ENCODE results near the gene CLIP4.
"Not testable (repeated sequence)": the region's sequence is repeated elsewhere in the genome, so short reads cannot be mapped to it uniquely, and the experiment has no call there.

Gene CLIP4

DNA sequence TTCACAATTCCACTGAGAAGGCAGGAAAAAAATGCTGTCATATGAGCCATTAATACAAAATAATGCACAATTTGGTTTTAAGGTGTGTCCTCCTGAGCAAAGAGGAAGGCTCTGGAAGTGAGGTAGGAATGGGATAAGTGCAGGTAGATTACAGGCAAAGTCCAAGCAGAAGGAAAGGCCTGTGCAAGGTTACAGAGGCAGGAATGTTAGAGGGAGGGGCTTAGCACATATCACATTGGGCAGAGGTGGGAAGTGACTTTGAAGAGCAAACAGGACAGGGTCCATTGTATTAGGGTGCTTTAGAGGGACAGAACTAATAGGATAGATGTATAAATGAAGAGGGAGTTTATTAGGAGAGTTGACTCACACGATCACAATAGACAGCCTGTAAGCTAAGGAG lies 14.7 kb upstream of the CLIP4 start:
- no peak for DNase-seq (ENCODE audit: low spot score)

DNA sequence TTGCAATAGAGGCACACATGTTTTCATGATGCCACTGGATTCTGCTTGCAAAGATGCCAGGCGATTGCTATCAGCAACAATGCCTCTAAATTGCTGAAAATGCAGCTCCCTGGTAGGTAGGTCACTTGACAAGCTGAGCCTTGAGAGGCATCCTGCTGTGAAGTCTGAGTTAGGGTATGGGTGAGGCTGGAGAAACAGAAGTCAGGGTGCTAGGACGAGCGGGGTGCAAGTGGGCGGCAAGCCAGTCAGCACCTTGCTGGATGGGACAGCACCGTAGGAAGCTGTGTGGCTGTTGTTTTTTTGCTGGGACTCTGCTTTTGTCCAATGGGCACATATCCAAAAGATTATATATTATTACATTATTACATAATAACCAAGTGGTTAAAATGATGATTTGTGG lies 10.5 kb upstream of the CLIP4 start:
- DNase-seq (ENCODE audit: low spot score): no peak

DNA sequence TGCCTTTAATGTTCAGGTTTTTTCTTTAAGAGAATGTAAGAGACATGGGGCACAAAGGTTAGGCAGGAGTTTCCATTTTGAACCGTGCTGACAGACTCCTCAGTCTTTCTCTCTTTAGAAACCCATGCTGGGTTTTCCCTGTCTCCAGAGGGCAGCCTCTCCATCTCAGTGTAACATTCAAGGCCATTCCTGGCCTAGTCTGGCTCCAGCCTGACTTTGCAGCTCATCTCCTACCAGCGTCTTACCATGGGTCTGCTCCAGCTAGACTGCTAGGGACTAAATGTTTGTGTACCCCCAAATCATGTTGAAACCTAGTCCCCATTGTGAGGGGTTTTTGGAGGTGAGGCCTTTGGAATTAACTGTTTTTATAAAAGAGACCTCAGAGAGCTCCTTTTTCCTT lies 9.8 kb upstream of the CLIP4 start:
- no peak for DNase-seq (ENCODE audit: low spot score)

DNA sequence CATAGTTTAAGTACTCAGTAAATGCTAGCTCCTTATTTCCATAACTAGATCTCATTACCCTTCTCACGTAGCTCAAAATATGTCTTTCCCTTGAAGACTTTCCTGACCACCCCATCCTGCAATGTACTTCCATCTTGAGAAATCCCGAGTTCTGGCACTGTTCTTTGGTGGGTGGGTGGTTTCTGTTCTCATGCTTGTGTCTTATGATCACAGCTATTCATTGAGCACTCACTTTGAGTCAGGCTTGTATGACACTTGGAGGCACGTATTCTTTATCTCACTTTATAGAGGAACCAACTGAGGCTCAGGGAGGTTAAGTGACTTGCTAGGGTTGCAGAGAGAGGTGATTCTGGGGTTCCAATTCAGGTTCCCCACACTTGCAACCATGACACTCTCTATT lies 9.0 kb upstream of the CLIP4 start:
- DNase-seq (ENCODE audit: low spot score): no peak

DNA sequence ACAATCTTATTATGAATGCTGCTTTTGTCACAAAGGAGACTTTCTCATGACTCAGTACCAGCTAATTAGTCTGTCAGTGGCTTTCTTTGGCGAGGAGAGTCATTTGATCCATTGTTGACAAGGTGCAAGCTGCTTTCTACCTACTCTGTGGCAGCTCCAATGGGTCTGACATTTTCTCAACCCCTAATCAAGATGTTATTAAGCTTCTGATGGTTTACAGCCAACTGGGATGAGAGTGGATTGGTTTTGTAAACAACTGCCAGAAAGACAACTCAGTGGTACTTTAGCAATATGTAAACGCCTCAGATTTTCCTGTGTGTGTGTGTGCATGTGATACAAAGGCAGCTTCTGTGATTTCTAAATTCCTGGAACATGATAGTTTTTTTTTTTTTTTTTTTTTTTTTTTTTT lies 8.2 kb upstream of the CLIP4 start:
- DNase-seq (ENCODE audit: low spot score): no peak

DNA sequence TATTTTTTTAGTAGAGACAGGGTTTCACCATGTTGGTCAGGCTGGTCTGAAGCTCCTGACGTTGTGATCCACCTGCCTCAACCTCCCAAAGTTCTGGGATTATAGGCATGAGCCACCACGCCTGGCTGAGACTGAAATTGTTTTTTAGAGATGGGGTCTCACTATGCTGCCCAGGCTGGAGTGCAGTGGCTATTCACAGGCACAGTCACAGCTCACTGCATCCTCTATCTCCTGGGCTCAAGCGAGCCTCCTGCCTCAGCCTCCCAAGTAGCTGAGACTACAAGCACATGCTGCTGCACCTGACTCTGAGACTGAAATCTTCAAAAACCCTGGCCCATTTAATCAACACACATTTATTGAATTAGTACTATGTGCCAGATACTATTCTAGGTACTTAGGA lies 7.7 kb upstream of the CLIP4 start:
- DNase-seq (ENCODE audit: low spot score): not testable (repeated sequence)

DNA sequence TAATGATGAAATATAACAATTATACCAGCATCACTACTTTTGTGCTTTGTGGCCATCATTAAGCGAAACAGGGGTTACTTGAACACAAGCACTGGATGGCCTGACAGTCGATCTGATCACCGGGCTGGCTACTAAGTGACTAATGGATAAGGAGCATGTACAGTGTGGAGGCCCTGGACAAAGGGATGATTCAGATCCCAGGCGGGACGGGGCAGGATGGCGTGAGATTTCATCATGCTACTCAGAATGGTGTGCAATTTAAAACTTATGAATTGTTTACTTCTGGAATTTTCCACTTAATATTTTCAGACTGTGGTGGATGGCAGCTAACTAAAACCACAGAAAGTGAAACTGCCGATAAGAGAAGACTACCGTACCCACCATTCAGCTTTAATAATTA lies 7.0 kb upstream of the CLIP4 start:
- DNase-seq (ENCODE audit: low spot score): peak; percentile 37

DNA sequence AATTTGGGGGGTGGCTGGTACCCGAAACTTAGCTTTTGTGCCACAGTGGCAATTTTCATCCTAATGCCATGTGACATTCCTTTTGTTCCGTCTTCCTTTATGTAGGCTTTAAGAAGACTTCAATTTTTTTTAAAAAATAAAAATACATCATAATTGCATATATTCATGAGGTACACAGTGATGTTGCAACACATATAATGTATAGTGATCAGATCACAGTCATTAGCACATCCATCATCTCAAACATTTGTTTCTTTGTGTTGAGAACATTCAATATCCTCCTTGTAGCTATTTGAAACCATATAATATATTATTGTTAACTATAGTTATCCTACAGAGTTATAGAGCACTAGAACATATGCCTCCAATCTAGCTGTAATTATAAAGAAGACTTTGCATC lies 6.0 kb upstream of the CLIP4 start:
- DNase-seq (ENCODE audit: low spot score): no peak

DNA sequence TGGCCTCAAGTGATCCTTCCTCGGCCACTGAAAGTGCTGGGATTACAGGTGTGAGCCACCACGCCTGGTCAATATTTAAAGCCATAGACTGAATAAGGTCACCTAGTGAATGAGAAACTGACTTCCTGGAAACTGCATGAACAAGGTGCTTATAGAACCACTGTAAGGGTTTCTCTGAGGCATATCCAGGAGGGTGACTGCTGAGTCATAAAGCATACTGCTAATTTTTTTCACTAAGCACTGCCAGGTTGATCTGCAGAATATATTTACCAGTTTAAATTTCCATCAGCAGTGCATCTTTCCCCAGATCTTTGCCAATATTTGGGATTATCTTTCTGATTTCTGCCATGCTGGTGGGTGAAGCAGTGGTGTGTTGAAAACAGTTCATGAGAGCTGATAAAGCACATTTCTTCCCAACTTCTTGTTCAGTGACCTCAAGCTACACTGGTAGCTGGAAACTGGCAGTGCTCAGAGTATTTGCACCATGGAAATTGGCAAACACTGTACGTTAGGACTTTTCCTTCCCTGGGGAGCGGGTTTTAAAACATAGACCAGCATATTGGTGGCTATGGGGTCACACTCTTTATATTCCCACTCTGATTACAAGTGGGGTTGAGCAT lies 4.2 kb upstream of the CLIP4 start:
- DNase-seq (ENCODE audit: low spot score): no peak

DNA sequence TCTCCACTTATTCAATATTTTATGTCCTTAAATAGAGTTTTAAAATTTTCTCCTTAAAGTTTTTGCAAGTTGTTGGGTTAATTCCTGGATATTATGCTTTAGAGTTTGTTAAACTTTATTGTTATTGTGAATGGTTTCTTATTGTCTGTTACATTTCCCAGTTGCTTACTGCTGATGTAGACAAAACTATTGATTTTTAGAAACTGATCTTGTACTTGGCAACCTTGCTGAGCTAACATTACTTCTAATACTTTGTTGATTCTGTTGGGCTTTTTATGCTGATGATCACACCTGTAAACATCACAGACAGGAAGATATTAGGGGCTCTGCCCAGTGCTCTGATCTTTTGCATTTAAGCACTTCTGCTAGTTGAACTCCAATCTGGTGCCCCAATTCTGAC lies 2.8 kb upstream of the CLIP4 start:
- DNase-seq (ENCODE audit: low spot score): no peak

DNA sequence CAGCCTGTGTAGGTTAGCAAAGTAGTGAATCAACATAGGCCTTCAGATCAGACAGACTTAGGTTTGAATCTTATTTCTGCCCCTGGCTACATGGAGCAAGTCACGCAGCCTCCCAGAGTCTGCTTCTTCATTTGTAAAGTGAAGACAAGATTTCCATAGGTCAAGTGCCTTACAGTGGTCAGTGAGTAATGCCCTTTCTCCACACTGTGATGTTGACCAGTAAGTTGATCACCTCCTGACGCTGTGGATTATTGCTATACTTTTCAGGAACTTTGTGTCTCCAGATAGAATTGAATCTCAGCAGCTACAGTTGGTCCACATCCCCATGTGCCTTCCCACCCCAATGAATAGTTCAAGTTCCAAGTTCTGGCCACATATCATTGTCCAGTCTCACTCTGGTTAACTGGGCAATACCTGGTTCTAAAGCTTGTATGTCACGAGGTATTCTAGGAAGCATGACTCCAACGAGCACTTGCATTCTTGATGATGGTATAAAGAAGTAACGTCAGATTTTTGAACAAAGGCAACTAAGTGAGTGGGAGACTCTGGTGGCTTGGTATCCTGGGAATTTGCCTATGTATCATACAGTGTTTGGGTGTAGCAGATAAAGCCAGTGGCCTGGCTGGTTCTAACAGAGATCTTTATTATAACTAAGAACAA lies 2.1 kb upstream of the CLIP4 start:
- DNase-seq (ENCODE audit: low spot score): no peak

DNA sequence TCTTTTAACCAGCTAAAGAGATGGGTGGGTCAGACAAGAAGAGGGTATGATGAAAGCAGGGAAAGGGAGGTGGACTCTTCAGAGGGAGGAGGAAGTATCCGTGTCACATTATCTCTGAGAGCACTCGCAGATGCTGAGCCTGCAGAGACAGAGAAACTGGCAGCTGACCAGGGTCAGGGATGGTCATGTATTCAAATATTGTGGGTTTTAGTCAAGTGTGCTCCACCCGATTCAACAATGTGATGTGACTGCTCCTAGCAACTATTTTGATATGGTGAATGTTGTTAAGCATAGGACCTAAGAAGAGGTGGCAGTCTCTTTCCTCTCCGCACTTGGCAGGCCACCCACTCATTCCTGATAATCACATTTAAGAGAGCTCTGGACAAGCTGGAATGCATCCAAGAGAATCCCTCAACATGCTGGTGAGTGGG lies 1.3 kb upstream of the CLIP4 start:
- DNase-seq (ENCODE audit: low spot score): peak; percentile 74

DNA sequence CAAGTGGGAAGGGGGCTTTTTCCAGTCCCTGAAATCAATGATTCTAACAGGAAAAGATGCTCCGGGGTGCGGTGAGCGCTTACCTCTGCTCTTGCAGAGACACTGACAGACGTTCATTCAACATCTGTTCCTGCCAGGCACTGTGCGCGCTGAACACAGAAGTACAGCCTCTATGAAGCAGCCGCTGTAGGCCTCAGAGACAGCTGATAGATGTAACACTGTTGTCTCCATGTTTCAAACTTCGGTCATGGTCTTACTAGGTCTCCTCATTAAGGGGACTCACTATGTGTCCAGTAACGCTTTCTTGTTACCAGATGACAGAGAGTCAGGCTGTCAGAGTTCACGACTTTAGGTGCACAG lies 649 bp upstream of the CLIP4 start:
- DNase-seq (ENCODE audit: low spot score): no peak

DNA sequence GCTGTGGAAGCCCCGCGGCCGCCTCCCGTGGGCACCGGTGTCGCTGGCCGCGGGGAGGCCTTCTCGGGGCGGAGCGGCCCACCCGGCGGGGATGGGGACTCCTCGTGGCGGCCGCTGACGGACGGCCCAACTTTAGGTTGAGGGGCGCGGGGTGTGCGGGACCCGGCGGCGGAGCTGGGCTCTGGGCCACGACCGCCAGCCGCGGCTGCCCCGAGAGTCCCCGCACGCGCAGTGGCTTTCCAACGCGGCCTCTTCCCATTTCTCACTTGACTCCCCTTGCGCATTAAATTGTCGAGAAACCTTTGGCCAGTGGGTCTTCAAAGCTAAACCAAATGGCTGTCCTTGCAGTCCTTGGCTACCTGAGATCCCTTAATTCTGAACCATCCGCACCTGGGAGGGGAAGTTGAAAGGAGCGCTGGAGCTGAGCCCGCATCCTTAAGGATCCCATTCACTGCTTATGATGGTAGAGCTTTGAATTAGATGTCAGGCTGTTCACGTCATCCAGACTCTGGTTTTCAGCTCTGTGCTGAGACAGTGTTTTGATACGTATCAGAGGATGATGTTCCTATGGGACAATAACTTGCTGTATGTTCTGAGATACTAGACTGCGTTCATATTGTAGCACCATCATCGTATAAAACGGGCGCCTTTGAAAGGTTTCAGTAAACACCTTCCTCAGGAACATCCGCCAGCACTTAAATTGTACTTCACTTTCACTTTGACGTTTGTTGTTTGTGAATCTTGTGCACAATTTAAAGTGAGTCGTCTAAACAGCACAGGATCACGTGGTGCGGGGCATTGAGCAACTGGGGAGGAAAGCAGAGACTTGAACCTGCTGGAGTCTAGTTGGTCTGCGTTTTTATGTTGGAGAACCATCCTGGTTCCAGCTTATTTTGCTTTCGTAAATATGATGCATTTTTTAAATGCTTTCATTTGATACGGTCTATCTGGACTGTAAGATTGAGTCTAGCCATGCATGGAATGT lies 874 bp downstream of the CLIP4 start:
- DNase-seq (ENCODE audit: low spot score): no peak

DNA sequence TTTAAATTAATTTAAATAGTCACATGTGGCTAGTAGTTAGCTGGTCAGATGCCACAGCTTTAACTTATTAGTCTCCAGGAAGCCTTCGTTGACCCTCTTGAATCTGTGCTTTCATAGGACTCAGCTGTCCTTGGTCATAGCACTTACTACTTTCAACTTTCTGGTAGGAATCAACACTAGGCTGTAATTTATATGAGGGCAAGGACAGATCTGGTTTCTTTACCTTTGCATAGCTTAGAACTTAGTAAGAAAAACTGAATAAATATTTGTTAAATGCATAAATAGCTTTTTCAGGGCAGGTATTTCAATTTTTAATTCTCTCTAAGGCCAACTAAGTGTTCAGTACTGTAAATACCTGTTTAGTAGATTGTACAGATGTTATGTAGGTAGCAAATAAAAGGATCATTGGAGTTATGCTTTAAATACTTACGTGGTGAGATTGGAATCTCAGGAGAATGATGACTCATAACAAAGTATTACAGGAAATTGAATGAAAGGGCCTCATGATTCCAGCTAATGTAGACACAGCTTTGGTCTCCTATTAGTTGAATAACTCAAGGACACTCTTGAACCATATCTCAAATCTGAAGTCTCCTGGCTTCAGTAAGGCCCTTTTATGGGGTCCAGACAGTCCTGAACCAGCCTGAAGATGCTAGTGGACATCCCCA lies 2.6 kb downstream of the CLIP4 start:
- peak; percentile 76 for DNase-seq (ENCODE audit: low spot score)

DNA sequence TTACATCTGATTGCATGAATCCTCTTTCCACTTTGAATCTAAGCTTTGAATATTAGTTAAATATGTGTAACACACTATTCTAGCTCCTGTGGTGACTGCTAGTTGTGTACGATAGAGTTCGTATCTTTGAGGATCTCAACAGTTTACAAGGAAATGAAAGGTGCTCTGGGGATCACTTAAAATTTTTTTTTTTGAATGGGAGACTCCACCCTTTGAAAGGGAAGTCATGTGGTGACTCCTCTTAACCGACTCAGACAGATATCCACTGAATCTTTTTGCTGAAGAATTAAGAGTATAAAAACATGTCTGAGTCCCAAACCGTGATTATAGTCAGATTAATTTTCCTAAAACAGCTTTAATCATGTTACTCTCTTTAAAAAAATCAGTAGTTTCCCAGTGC lies 4.0 kb downstream of the CLIP4 start:
- DNase-seq (ENCODE audit: low spot score): no peak

DNA sequence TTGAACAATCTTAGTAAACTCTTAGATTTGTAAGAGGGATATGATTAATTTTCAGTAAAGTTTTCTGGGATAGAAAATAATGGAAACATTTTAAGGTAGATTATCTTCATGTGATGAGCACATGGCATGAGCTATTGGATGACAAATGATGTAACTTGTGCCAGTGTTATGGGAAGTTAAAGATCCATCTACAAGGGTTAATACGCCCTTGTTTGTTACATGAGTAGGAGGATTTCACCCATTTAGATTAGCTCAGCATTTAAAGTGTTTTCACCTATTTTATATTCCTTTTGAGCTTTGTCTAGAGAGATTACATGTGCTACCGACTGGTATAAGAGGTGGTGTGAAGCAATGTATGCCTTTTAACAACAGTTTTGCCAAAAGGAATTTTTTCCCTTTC lies 5.6 kb downstream of the CLIP4 start:
- no peak for DNase-seq (ENCODE audit: low spot score)

DNA sequence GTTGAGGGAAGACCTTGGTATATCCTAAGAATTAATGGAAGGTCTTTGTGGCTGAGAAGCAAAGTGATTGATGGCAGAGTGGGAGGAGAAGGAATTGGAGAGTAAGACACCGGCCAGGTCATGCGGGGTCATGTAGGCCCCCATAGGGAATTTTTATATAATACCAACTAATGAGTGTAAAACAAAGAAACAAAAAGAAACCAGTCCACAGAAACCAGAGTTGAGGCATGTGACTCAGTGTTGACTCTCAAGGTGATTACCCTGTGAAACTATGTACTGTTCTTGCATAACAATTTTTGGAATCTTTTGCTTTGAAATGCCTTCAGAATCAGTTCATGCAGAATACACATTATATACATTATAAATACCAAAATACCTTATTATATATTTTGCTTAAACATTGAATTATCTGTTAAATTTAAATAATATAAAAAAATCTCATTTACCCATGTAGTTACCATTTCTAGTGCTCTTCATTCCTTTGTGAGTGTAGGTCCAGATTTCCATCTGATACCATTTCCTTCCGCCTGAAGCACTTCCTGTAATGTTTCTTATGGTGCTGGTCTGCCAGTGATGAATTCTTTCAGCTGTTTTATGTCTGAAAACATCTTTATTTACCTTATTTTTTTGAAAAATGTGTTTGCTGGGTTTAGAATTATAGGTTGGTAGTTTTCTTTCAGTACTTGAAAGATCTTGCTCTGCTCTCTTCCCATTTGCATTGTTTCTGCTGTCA lies 8.6 kb downstream of the CLIP4 start:
- peak; percentile 62 for DNase-seq (ENCODE audit: low spot score)

DNA sequence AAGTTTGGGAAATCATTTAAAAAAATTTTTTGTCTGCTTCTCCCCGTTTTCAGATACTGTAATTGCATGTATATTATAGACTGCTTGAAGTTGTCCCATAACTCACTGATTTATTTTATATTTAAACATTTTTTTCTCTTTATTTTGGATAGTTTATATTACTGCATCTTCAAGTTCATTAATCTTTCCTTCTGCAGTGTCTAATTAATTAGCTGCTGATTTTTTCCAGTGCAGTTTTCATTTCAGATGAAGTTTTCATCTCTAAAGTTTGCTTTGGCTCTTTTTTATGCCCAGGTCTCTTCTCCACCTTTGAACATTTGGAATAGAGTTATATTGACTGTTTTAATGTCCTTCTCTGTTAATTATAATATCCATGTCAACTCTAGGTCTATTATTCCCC lies 9.3 kb downstream of the CLIP4 start:
- no peak for DNase-seq (ENCODE audit: low spot score)

DNA sequence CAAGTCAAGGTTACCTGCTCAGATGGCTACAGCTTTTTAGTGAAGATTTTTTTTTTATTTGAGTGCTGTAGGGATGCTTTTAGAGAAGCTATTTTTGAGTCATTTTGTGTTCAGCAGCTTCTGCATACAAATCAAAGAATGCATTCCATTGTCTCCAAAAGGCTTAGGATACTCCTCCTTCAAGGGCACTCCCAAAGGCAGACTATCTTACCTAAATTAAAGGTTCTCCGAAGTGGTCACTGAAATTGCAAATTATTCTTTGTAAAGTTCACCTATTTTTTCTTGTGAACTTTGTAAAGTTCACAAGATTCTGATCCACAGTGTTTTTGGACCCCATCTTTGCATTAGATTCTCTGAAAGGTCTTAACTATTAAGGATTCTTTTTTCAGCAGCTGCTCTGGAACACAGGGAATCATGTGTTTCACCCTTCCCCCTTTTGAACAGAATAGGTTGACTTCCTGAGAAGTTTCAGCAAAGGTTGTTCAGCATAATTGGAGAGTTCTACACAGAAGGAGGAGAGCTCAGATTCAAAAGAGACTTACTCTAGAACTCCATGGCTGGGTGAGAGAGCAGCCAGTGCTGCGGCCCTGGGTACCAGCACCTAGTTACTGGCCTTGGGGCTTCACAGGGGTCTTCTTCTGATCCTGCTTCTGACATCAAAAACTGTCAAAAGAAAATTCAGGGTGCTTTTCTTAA lies 14.5 kb downstream of the CLIP4 start:
- no peak for DNase-seq (ENCODE audit: low spot score)

DNA sequence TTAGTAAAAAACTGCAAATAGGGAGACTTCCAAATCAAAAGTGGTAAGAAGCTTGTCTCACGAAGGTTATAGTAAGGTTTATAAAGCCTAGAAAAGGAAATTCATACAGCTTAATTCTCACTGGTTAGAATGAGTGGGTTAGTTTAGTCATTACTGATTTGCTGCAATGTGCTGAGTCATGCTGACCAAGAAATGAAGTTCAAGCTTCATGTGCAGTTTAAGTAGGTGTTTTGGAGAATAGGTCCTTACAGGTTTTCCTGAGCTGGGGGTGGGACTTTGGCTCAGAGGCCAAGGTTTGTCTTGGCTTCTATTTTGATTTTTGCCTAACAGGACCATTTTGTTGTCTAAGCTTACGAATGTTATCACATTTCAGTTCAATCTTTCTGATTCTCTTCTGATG lies 15.1 kb downstream of the CLIP4 start:
- DNase-seq (ENCODE audit: low spot score): peak; percentile 72
